Thoracic aorta (tissue), 2 donors: ENCODE data around the gene AMIGO1. TPM values are rescaled to one million over a fixed set of nuclear protein-coding genes. Genes with fewer than 3 reads are reported as not detected.
A peak's percentile ranks its signal among the peaks of the same experiment; 100 is the strongest.

ENCODE experiments used
- ATAC-seq: fragments of 150-250 bp; one replicate; pipeline ENCODE4 v1.8.0; 2017; ENCODE audit warnings: low read depth; ENCODE audit not compliant: insufficient number of reproducible peaks, low FRiP score
- DNase-seq: peaks from one replicate; pipeline ENCODE4 v3.0.0-alpha.2; 2020; ENCODE audit warnings: low spot score
- H3K27ac ChIP-seq, 2 donors: fragments of 200-600 bp; sonication (generic); 1 replicate in 1 of 2; 2 replicates in 1 of 2; pipeline ENCODE4 v1.5.1; 2016; ENCODE audit warnings: mild to moderate bottlenecking in 2 of 2, moderate library complexity in 2 of 2
- H3K27me3 ChIP-seq: fragments of 200-600 bp; sonication (generic); replicated peaks from 2 replicates; pipeline ENCODE4 v1.6.0; 2016; ENCODE audit warnings: mild to moderate bottlenecking; ENCODE audit not compliant: insufficient read depth
- H3K36me3 ChIP-seq: fragments of 200-600 bp; sonication (generic); one replicate; pipeline ENCODE4 v1.5.1; 2016
- H3K4me1 ChIP-seq, 2 donors: fragments of 200-600 bp; sonication (generic); 1 replicate in 1 of 2; 2 replicates in 1 of 2; pipeline versions ENCODE4 v1.5.1 to v1.6.0; 2016; ENCODE audit warnings: low read depth in 2 of 2, mild to moderate bottlenecking in 1 of 2; ENCODE audit not compliant: control insufficient read depth in 1 of 2
- H3K4me3 ChIP-seq: fragments of 200-600 bp; sonication (generic); 2 replicates; pipeline ENCODE4 v1.5.1; 2016; ENCODE audit warnings: mild to moderate bottlenecking
- H3K9me3 ChIP-seq: fragments of 200-600 bp; sonication (generic); 2 replicates; pipeline ENCODE4 v1.5.1; 2016
- CTCF ChIP-seq: fragments of 200-600 bp; sonication (generic); IDR thresholded peaks from one replicate; pipeline ENCODE4 v1.5.1; 2019; ENCODE audit warnings: antibody characterized with exemption
- total RNA-seq, 2 donors: library from RNA; depleted of rRNA; stranded (reverse); fragments of >200 nt; gene quantifications; one replicate each; pipeline versions ENCODE4 v1.1.0 to v1.2.3, GENCODE V29; 2016

AMIGO1 gene
- total RNA-seq, 2 donors from 2014 or later: 7.8 to 16.0 TPM

- Histone ChIP-seq H3K36me3 (peaks cover 24% of the 10 kb centered on the region), H3K27me3 (no peaks in the 10 kb centered on the region), H3K9me3 (no peaks in the 10 kb centered on the region), H3K4me1 (peaks cover 8 to 37% of the 10 kb centered on the region in 2 donors), H3K27ac (peak within 1 kb of the TSS; percentile 68 to 80), H3K4me3 (peak within 1 kb of the TSS; percentile 97)
- peak; percentile 94 for TF ChIP-seq CTCF
- ATAC-seq (peak; percentile 80), DNase-seq (peak; percentile 60)
Measured at GRCh38 chr1:109493805-109494539, 15.6 kb downstream of the AMIGO1 start, which contains the start of gene CYB561D1. TSS of gene CYB561D1 (plus strand) at chr1:109494094. CDS start at chr1:109494140, 46 bp downstream.

- ATAC-seq (no peak), DNase-seq (no peak)
- peaks cover 24% of the 10 kb centered on the region for H3K36me3 ChIP-seq
Measured at GRCh38 chr1:109493227-109493626, 16.3 kb downstream of the AMIGO1 start.

GRCh38 chr1:109492779-109493178, 16.7 kb downstream of the AMIGO1 start:
- no peak for DNase-seq
- H3K36me3 ChIP-seq: peaks cover 22% of the 10 kb centered on the region

More at GRCh38 chr1:109493227-109493626, 16.3 kb downstream of the AMIGO1 start:
- Histone ChIP-seq H3K27me3 (no peaks in the 10 kb centered on the region), H3K4me1 (peaks cover 8 to 30% of the 10 kb centered on the region in 2 donors), H3K9me3 (no peaks in the 10 kb centered on the region), H3K27ac (peak overlapping the region; percentile 68 to 80), H3K4me3 (peak overlapping the region; percentile 97)
- TF ChIP-seq CTCF: no peak

GRCh38 chr1:109491372-109491771, 18.2 kb downstream of the AMIGO1 start:
- no peak for TF ChIP-seq CTCF
- H3K36me3 ChIP-seq: peaks cover 10% of the 10 kb centered on the region
- H3K27me3 ChIP-seq: no peaks in the 10 kb centered on the region
- ATAC-seq: no peak
- H3K4me1 ChIP-seq: peaks cover 8 to 26% of the 10 kb centered on the region in 2 donors
- no peak overlapping the region for H3K4me3 ChIP-seq
- H3K27ac ChIP-seq: no peak overlapping the region
- H3K9me3 ChIP-seq: no peaks in the 10 kb centered on the region
- no peak for DNase-seq

More at GRCh38 chr1:109492779-109493178, 16.7 kb downstream of the AMIGO1 start:
- Histone ChIP-seq H3K27me3 (no peaks in the 10 kb centered on the region), H3K4me3 (no peak overlapping the region), H3K4me1 (peaks cover 8 to 26% of the 10 kb centered on the region in 2 donors), H3K27ac (peak overlapping the region in 1 of 2 donors; percentile 80), H3K9me3 (no peaks in the 10 kb centered on the region)
- no peak for ATAC-seq
- no peak for TF ChIP-seq CTCF

- no peak overlapping the region for H3K4me3 ChIP-seq
- no peak overlapping the region for H3K27ac ChIP-seq
- no peak for ATAC-seq
- H3K9me3 ChIP-seq: no peaks in the 10 kb centered on the region
- DNase-seq: no peak
- peaks cover 6% of the 10 kb centered on the region for H3K36me3 ChIP-seq
- H3K4me1 ChIP-seq: peaks cover 8 to 22% of the 10 kb centered on the region in 2 donors
- H3K27me3 ChIP-seq: no peaks in the 10 kb centered on the region
- no peak for TF ChIP-seq CTCF
Measured at GRCh38 chr1:109490934-109491302, 18.6 kb downstream of the AMIGO1 start.
